CD4-positive, alpha-beta T cell treated with Interleukin-21 for 1 hour (primary cell): Measurements from ENCODE around the gene VKORC1.
A peak's percentile ranks its signal among the peaks of the same experiment; 100 is the strongest.
"Not testable (repeated sequence)": the region's sequence is repeated elsewhere in the genome, so short reads cannot be mapped to it uniquely, and the experiment has no call there.

Experiments
- DNase-seq: peaks from one replicate; pipeline ENCODE4 v3.0.0-alpha.2; 2020

Gene VKORC1

DNA sequence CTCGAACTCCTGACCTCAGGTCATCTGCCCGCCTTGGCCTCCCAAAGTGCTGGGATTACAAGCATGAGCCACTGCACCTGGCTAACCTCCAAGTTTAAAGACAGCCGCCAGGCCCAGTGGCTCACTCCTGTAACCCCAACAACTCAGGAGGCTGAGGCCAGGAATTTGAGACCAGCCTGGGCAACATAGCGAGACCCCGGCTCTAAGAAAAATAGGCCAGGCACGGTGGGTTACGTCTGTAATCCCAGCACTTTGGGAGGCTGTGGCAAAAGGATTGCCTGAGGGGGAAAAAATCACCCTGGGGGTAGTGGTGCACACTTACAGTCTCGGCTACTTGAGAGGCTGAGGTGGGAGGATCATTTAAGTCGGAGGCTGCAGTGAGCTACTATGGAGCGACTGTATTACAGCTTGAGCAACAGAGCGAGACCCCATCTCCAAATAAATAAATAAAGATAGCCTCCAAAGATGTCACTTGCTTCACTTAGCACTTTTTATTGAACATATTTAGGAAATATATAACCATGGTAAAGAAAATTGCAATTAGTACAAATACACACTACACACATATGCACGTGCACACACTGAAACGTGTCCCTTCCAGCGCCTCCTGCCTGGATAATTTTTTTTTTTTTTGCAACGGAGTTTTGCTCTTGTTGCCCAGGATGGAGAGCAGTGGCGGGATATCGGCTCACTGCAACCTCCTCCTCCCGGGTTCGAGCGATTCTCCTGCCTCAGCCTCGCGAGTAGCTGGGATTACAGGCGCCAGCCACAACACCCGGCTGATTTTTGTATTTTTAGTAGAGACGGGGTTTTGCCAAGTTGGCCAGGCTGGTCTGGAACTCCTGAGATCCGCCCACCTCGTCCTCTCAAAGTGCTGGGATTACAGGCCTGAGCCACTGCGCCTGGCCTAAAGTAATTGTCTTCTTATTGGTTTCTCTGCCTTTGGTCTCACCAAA lies 12.2 kb upstream of the VKORC1 start:
- no peak for DNase-seq

DNA sequence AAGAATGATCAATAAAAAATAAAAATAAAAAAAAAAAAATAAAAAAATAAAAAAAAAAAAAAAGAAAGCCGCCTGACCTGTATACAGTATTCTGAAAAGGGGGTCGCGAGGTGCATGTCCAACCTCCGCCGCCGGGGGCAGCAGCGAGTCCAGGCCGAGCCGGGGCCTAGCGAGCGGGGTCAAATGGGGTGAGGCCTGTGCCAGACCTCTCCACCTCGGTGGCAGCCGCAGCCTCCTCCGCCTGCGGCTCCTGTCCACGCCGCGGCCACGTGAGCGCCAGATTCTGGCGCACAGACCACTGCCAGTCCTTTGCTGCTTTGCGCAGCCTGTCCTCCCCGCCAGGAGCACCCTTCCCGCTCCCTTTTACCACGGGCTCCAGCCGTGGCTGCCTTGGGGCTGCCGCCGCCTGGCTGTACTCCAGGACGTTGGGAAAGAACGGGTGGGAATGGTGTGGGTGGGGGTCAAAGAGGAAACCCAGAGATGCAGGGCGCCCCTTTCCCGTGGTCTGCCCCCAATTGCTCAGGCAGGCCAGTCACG lies 11.1 kb upstream of the VKORC1 start:
- peak; percentile 85 for DNase-seq

DNA sequence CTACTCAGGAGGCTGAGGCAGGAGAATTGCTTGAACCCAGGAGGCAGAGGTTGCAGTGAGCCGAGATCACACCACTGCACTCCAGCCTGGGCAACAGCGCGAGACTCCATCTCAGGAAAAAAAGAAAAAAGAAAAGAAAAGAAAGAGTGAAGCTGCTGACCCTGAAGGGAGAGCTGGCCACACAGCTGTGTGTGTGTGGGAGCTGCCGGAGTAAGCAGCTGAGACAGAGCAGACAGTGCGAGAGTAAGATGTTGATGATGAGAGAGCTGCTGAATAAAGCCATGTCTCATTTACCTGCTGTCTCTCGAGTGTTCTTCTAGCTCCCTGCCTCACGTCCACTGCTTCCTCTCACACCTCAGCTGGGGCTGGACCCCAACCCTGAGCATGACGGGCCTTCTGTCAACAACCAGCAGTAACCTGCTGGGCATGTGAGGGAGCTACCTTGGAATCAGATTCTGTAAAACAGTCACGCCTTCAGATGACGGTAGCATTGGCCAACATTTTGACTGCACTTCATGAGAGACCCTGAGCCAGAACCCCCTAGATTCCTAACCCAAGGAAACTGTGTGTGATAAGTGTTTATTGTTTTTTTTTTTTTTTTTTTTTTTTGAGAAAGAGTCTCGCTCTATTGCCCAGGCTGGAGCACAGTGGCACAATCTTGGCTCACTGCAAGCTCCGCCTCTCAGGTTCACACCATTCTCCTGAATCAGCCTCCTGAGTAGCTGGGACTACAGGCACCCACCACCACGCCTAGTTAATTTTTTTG lies 6.5 kb upstream of the VKORC1 start:
- DNase-seq, result not testable (repeated sequence)

DNA sequence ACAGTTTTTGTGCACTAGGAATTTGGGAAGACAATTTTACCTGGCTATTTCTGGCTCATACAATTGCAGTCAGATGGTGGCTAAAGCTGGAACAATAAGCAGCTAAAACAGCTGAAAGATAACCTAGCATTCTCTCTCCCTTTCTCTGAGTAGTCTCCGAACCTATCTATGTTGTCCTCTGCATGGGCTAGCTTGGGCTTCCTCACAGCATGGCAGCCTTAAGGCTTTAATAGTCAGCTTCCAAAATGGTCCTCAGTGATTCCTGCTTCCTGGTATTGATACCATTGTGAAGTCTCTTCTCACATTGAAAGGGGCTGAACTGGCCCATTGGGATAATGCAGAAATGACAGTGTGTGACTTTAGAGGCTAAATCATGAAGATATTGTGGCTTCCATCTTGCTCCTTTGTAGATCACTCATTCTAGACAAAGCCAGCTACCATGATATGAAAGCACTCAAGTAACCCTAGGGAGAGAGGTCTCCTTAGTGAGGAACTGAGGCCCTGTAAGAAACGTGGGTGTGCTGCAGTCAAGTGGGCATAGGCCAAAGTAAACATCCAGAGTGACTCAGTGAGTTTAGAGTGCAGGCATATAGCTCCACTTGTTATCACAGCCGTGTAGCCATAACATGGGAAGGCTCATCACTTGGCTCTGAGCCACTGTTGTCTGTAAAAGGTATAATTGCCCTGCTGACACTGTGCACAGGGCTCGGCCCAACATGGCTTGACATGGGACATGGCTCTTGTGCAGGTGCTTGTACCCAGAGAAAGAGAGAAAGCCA lies 5.5 kb upstream of the VKORC1 start:
- DNase-seq, result no peak

DNA sequence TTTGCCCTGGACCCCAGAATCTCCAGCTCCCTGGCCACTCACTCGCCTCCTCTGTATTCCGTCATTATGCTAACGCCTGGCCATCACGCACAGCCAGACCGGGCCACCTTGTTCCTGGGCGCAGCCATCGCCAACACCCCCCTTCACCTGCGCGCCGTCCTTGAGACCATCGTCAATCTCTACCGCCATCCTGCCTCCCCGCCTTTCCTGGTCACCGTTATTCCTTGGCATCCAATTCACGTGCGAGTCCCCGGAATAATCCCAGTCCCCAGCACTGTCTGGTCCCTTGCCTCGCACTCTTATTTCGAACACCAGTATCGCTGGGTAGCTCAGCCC lies 541 bp downstream of the VKORC1 start:
- DNase-seq, result no peak

DNA sequence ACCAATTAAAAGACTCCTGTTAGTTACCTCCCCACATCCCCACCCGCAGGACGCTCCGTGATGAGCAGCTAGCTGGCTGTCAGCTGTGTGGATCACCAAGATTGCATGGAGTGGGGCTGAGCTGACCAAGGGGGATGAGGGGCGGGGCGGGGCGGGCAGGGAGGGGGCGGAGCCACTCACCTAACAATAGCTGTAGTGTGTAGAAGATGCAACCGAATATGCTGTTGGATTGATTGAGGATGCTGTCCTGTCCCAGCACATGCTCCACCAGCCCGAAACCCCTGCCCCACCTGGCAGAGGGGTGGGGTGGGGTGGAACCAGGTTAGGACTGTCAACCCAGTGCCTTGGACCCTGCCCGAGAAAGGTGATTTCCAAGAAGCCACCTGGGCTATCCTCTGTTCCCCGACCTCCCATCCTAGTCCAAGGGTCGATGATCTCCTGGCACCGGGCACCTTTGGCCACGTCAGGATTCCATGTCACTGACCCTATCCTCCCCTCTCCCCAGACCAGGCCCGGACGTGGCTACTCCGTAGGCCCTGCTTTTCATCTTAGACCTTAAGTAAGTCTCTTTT lies 1.4 kb downstream of the VKORC1 start:
- no peak for DNase-seq

DNA sequence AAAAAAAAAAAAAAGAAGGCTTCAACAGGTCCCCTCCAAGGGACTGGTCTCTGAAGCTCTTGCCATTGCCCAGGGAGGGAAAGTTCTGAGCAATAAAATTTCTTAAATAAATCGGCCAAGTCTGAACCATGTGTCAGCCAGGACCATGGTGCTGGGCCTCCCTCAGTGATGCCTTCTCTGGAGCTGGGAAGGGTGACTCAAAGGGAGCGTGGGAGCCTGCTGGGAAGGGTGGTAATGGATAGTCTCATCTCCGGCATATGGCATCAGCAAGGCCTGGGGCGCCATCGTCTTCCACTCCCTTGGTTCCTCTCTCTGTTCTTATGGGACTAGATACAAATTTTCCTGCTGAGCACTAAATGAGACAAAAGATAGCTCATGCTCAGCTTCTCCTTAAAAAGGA lies 2.3 kb downstream of the VKORC1 start:
- no peak for DNase-seq

DNA sequence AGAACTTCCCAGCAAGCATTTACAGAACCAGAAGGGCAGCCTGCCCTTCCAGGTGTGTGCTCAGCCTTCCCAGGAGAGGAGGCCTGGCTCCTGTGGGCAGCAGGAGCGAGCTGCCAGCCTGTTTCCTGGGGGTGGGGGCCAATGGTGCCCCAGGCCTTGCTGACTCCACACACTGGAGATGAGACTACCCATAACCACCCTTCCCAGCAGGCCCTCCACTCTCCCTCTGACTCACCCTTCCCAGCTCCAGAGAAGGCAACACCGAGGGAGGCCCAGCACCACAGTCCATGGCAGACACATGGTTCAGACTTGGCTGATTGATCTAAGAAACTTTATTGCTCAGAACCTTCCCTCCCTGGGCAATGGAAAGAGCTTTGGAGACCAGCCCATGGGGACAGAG lies 4.1 kb downstream of the VKORC1 start:
- no peak for DNase-seq

DNA sequence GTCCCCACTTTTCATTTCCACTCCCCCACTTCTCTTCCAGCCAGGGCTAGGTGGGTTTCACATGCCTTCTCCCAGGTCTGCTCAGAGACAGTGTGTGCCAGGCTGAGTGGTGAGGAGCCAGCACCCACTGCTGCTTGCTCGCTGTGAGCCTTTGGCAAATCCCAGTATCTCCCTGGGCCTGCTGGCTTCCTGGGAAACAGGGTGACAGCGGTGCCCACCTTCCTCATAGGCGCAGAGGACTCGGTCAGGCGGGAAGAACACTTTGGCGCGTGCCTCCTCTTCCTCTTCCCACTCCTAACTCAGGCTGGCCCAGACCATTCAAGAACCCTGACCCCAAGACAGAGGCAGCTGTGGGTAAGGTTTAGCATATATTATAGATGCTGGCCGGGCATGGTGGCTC lies 5.4 kb downstream of the VKORC1 start:
- no peak for DNase-seq

DNA sequence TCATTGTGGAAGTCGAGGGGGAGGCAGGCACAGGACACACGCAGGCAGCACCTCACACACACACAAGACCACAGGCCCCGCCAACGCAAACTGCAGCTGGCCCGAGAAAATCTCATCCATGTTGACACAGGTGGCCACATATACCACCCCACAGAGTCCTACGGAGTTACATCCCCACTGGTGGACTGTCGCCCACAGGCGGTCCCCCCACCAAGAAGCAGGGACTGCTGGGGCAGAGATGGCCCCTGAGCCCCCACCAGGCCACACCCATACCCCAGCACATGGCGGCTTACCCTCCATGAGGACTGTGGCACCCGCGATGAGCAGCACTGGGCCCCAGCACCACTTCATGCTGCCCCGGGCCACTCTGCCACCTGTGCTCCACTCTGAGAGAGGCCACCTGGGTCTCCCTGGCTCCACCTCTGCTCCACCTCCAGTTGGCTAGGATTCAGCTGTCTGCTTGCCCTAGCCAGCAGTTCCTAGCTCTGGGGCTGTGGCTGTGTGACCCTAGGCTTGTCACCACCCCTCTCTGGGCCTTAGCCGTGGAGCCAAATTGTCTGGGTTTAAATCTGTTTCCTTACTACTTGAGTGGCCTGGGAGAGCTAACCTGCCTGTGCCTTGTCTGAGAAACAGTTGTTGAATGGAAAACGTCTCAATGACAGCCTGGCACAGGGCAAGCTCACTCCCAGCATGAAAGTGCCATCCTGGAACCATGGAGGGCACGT lies 6.0 kb downstream of the VKORC1 start, which contains the start of gene PRSS53:
Gene PRSS53 (minus strand): TSS at position 485 of the 725 bp plus-strand sequence. CDS start 134 bp downstream, at position 351.
- DNase-seq, result no peak

DNA sequence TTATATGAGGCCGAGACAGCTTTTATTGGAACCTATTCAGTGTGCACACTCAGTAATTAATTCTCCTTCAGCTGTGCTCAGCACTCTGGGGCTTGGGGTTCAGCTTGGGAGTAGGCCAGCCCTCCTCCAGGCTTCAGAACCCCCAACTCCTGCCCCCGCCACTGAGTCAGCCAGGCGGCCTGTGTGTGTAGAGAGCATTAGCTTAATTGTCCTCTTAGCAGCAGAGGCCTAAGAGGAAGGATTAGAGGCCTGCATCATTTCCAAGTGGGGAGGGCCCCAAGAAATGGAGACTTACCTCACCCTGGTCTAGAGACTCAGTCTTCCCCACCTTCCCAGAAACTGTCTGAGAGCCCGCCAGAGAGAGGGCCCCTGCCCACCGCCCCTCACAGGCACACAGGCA lies 6.6 kb downstream of the VKORC1 start:
- DNase-seq, result no peak

DNA sequence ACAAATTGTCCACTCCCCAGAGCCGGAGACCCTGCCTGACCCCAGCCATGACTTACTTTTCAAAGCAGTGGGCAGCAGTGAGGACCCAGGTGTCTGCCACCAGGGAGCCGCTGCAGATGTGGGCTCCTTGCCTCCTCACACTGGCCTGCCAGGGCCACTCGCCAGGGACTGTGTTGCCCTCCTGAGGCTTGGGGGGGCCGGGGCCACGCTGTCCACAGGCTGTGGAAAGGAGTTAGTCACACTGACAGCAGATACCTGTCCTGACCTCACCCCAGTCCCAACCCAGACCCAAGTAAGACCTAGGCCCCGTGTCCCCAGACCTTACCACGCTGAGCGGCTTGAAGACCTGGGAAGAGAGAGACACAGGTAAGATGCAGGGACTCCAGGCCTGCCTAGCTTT lies 7.1 kb downstream of the VKORC1 start:
- no peak for DNase-seq

DNA sequence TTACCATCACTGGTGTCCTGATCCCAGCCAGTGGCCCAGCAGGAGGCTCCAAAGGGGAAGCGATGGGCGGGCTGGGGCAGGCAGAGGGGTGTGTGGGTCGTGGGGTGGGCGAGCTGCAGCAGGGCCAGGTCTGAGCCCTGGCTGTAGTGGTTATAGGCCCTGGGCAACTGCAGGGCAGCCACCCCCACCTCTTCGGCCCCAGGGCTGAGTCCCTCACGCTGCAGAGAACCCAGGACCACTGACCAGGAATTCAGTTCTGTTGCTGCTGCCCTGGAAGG lies 8.0 kb downstream of the VKORC1 start:
- DNase-seq, result no peak

DNA sequence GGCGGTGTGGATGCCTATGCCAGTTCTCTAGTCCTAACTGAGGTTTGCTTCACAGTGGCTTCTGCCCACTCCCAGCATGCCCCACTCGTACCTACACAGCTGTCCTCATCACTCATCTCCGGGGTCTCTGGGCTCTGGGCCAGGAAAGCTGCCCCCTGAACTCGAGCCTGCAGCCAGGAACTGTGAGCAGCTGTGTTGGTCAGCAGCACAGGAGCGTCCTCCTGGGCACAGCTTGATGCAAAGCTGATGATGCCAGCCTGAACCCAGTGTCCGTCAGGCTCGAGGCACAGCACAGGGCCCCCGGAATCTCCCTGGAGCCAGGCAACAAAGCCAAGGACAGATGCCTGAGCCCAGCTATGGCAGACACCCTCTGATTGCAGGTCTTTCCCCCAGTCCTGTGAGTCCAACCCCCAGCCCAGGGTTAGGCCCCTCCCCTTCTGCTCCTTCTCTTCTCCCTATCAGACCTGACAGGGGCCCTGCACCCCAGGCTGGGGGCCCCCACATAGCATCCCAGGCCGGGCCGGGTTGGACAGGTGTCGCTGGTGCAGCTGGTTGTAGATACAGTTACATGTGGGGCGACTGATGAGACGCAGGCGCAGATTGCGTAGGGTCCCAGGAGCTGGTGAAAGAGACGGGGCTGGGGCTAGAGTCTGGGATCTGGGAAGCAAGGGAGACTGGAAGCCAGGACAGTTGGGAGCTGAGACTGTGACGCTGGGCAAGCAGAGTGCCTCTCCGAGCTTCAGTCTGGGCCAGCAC lies 8.5 kb downstream of the VKORC1 start:
- no peak for DNase-seq

DNA sequence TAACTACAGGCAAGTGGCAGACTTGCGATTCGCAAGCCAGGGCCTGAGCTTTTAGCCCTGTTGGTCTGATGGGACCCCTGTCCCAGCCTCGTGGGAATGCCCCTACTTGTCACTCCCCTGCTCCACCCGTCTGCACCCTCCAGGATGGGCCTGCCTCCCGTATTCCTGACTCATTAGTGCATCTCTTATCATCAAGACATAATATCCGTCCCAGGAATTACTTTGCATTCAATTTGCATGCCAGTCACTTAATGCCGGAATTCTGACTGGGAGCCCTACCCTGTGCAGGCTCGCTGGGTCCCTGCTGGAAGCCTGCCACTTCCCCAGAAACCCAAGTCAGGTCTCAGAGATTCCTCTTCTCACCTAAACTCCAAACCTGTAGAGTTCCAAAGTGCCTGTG lies 9.2 kb downstream of the VKORC1 start:
- no peak for DNase-seq

DNA sequence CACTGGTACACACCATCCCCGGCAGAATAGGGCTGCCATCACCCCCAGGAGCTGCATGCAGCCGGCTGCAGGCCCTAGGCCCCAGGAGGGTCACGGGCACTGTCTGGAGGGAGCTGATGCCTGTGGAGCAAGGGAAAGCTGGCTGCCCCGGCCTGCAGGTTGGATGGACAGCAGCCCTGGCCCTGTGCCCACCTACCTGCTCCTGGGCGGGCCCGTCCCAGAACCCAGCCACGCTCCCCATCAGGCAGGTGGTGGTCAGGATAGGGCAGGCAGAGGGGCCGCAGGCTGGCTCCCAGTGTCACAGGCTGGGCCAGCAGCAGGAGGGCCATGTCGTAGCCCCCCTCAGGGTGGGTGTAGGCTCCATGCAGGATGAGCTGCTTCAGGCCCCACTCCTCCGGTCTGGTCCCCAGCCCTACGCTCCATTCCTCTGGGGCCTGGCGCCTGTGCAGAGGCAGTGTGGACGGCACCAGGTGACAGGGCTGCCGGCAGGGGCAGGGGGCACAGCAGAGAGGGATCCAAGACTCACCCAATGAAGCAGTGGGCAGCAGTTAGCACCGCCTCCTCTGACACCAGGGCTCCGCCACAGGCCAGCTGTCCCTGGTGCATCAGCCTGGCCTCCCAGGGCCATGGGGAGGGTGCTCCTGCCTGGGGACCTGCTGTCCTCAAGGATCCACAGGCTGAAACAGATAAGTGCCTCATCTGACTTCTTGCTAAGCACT lies 9.9 kb downstream of the VKORC1 start:
- DNase-seq, result no peak

DNA sequence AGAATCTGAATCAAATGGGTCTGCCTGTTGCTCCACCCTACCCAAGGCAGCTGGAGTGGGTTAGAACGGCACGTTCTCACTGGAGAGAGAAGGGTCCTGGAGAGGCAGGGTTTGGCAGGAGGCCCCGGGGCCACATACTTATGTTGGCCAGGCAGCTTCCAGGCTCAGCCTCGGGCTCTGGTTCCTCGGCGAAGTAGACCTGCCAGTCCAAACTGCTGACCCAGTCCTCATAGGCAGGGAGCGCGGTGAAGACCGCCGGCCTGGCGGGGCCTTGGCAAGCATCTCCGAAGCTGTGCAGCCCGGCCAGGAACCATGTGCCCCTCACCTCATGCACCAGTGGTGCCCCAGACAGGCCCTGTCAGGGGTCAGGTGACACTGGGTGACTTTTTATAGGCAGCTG lies 10.6 kb downstream of the VKORC1 start:
- DNase-seq, result no peak

DNA sequence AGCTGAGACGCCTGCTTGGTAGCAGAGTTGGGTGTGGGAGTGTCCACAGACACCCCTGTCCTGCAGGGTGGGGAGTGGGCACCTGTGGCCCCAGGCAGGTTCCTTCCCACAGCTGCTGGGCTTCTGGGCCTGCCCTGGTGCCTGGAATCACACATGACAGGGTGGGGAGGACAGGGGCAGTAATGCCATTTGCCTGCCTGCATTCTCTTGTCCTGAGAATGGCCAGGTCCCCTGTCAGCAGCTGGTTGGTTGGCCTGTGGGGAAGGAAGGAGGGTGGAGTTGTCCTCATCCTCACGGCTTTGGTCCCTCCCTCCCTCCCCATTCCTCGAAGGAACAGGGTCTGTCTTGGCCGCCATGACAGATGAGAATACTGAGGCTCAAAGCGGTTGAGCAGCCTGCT lies 11.0 kb downstream of the VKORC1 start:
- DNase-seq, result no peak

DNA sequence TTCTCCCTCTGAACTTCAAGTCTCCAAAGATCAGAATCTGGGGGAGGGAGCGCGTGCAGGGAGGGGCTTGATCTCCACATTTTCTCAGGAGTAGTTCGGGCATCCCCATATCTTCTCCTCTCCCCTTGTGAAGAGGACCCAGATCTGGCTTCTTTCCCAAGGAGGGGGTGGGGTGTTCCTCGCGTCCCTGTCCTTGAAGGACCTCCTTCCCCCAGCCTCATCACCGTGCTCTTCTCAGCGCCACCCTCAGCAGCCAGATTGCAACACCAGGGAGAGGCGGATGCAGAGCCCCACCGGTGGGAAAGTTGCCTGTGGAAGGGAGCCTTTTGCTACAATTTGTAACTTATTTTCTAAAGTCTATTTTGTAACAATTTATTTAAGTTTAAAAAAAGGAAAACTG lies 11.5 kb downstream of the VKORC1 start:
- no peak for DNase-seq

DNA sequence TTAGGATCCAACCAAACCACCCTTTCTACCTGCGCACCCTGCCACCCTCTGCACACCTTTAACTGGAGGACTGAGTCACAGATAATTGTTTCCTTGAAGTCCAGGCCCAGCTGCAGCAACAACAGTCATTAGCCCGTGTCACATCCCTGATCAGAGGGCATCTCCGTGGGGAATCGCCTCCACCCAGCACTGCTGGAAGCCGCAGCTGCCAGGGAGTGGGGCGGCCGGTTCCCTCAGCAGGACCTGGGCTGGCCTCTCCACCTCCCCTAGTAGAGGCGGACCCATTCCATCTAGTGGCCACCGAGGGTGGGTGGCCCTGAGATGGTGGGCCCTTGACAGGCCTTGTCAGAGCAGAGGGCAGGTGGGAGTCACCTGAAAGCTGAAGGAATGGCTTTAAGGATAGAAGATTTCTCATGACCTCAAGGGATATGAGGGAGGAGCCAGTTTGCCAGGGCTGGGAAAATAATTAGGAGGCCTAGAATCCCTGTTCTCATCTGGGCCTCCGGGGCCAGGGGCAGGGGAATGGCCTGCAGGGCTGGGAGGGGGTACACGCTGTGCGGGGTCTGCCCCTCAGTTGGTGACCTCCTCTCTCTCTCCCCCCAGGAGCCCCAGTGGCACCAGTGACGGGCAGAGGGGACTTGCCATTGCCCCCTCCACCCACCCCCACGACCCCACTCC lies 12.1 kb downstream of the VKORC1 start:
- no peak for DNase-seq
